NCI-H748 (cell line): Measurements from ENCODE around the gene STK32B.
"Not testable (repeated sequence)": the region's sequence is repeated elsewhere in the genome, so short reads cannot be mapped to it uniquely, and the experiment has no call there.

Experiments
- DNase-seq: peaks from one replicate; lab custom pipeline; 2025; ENCODE audit not compliant: unreplicated experiment; lab: John Stamatoyannopoulos, UW

Gene STK32B

DNA sequence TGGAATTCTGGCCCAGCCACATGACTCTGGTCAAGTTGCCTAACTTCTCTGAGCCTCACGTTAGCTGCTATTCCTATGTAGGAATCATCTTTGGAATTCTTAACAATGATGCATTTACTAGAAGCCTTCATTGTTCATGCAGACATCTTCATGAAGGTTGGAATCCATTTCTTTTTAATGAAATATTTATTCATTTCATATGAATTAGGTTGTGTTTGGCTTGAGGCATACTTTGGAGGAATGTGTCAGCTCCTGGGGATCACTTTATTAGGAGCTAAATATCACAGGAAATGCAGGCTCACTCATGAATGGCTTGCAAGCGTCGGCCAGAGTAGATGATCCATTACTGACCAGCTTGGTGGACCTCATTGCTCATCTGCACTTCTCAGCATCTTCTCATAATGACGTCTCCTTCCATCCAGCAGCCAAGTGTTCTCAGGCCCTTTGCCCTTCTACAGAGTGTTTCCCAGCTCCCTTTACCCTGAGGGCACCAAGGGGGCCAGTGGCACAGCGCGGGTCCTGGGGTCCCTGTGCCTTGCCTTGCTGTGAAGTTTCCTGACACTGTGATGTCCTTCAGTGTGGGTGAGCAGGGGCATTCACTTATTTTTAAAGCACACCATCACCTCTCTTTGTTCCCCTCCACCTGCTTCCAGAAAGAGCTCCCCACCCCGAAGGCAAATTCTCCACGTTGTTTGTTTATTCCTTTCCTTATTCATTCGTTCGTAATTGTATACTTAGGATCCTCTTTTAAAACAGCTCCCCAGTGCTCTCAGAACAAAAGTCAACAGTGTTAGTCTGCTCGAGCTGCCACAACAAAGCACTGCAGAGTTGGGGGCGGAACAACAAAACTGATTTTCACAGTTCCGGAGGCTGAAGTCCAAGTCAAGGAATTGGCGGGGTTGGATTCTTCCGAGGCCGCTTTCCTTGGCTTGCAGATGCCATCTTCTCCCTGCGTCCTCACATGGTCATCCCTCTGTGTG is 106.8 kb downstream of the STK32B start:
- peak; percentile 75 for DNase-seq

DNA sequence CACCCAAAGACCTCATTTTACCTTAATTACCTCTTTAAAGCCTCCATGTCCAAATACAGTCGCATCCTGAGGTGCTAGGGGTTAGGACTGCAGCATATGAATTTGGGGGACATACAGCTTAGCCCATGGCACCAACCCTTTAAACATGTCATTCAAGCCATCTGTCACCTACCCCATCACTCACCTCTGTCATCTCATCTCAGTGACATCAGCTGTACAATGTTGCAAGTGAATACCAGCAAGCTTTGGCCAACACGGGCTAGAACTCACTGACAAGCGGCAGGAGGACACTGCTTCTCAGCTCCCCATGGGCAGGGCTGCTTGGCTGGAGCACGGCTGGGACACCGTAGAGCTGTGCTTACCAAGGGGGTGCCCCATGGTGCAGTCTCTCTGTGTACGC is 107.5 kb downstream of the STK32B start:
- DNase-seq: peak; percentile 0

DNA sequence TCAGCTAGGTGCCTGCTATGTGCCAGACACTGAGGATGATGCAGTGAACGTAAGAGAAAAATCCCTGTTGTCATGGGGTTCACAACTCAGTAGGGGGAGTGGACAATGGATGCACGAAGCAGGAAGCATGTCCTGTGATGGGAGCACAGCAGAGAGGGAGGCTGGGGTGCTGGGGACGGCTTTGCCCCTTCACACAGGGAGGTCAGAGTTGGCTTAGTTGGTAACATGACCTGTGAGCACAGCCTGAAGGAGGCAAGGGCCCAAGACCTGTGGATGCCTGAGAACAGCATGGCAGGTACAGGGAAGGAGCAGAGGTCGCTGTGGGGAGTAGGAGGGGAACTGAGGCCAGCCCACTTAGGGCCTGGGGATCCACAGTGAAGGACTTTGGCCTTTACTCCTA is 109.4 kb downstream of the STK32B start:
- DNase-seq: no peak

DNA sequence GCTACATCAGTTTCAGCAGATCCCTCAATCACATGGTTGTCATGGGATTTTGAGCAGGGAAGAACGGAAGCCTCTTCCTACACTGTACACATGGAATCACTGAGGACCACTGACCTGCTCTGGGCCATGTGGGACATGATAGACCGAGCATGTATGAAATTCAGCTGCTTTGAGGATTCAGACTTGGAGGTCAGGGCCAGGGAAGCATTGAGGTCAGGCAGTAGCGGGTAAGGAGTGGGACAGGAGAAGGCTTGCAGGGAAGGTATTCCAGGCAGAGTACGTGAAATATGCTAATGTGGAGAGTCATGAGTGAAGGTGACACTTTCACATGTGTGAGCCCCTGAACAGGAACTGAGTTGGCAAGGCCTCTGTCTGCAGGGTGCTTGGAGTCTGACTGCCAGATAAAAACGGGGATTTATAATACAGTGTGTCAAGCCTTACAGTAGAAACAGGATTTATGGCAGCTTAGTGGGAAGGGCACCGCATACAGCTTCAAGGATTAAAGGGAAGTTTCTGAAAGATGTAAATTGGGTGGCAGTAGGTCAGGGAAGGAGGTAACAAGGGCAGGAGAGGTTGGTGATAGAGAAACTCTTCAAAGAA is 111.7 kb downstream of the STK32B start:
- no peak for DNase-seq

DNA sequence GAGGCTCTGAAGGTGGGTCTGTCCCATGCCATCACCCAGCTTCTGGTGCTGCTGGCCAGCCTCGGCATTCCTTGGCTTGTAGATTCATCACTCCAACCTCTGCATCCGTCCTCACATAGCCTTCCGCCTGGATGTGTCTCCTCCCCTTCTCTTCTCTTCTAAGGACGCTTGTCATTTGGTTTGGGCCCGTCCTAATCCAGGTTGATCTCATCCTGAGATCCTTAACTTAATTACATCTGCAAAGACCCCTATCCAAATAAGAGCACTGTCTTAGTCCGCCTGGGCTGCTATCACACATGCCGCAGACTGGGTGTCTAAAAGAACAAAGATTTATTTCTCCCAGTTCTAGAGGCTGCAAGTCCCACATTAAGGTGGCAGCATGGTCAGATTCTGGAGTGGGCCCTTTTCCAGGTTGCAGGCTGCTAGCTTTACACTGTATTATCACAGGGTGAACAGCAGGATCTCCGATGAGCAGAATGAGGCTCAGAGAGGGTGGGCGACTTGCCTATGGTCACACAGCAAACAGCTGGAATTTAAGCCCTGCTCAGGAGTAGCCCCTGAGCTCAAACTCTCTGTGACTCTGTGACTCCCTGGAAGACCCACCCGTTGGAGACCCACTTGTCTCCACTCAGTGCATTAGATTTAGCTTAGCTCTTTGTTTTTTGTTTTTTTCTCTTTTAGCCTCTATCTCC is 113.1 kb downstream of the STK32B start:
- DNase-seq: no peak

DNA sequence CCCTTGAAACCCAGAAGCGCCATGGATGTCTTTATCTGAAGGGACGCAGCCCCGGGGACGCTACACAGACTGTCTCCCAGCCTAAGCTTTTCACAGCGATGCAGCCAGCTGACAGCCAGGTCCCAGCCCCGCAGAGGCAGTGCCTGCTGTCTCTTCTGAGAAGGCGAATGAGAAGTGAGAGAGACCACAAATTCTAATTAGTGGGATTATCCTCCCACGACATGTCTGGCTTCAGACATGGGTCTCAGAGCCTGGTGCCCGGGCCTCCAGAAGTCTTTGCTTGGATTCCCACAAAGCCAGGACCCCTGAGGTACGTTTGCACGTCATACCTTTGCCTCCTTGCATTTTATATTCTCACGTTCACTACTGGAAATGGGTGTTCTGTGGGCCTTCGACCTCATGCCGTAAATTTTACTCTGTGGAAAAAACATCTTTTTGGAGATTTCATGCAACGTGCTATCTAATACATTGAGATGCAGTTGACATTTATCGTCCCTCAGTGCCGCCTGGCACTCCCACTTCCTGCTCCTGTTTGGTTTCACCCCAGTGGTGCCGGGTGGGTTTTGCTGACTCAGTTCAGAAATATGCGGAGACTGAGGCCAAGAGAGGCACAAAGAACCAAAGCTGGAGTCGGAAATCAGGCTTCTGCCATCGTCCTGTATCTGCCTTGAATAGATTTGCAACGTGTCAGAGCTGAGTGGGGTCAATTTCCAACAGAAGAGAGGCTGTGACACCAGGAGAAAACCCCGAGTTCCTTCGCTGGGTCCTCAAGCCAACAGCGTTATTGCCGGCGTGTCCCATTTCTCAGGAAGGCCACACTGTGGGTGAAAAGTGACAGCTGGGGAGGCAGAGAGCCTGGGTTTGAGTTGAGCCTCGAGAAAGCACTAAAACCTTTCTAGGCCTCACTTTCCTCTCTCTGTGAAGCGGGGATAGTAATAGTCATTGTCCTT is 114.4 kb downstream of the STK32B start:
- DNase-seq: no peak

DNA sequence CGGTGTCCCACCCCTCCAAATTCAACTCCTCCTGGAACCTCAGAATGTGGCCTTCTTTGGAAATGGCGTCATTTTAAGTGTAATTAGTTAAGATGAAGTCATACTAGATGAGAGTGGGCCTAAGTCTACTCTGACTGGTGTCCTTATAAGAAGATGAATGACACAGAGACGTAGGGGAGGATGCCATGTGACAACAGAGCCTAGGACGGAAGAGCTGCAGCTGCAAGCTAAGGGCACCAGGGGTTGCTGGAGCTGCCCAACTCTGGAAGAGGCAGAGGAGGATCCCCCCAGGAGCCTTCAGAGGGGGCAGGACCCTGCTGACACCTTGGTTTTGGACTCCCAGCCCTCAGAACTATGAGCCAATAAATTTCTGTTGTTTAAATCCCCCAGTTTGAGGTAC is 115.1 kb downstream of the STK32B start:
- DNase-seq: no peak

DNA sequence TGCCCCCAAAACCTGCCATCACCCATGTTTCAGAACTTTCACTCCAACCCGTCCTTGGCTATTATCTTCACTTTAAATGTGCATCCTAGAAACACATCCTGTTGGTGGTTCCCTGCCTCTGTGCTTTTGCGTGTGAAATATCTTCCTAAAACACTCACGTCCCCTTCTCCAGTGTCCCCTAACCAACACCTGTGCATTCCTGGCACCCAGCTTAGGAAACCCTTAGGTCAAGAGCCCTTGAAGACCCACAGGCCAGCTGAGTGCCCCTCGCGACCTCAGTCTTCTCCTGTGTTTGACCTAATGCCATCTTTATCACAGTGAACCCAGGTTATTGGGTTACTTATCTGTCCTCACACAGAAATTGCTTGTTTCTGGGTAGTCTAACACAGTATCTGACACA is 117.6 kb downstream of the STK32B start:
- DNase-seq: no peak

DNA sequence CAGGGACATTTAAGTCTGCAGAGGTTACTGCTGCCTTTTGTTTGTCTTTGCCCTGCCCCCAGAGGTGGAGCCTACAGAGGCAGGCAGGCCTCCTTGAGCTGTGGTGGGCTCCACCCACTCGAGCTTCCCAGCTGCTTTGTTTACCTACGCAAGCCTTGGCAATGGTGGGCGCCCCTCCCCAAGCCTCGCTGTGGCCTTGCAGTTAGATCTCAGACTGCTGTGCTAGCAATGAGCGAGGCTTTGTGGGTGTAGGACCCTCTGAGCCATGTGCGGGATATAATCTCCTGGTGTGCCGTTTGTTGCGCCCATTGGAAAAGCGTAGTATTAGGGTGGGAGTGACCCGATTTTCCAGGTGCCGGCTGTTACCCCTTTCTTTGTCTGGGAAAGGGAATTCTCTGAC is 124.6 kb downstream of the STK32B start:
- DNase-seq: not testable (repeated sequence)

DNA sequence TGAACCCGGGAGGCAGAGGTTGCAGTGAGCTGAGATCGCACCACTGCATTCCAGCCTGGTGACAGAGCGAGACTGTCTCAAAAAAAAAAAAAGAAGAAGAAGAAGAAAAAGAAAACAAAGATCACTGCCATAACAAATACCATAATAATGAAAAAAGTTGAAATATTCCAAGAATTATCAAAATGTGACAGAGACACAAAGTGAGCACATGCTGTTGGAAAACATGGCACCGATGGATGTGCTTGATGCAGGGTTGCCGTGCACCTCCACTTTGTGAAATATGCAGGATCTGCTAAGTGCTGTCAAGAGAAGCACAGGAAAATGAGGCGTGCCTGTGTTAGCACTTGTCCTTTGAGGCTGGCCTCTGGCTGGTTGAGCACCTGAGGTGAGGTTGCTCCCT is 133.3 kb downstream of the STK32B start:
- no peak for DNase-seq

DNA sequence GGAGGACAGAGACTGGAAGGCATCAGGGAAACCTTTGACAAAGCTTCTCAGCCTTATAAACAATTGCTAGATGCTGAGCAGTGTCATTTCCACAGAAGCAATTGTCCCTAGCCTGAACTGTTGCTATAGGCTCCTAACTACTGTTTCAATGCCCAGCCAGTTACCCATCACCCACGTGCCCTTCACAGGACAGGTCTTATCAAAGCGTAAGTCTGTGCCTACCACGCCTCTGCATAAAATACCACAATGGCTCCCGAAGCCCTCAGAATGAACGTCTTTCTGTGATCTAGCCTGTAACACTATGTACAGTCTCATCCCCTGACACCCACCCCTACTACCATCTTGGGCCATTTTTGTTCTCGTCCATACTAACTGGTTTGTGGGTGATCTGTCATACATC is 134.3 kb downstream of the STK32B start:
- no peak for DNase-seq

DNA sequence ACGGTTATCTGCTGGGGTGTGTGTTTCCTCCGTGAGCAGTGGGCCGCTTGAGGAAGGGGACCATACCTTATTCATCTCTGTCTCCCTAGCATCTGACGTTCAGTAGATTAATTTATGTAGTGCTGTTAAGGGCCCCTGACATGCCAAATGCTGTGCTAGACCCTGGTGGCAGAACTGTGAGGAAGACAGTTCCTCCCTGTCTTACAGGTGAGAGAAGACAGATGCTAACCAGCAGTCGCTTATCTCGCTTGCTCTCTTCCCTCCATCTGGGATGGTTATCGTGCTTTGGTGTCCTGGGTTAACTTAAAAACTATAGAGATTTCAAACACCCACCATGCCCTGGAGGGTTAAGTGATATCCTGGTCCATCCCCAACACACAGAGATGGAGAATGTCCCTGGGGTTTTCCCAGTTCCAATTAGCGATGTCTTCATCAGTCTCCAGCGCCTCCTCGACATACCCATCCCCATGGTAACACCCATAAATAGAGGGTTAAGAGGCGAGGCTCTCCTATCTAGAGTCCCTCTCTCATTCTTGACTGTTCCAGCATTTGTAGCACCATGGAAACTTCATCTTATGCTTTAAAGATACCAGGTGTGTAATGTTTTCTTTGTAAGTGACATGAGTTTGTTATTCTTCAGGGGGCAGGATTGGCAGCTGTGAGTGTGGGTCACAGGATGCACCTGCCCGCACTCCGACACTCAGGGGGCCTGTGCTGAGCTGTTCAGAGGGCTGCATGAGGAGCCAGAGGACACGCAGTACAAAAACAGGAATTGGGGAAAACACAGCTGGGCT is 135.2 kb downstream of the STK32B start:
- peak; percentile 77 for DNase-seq

DNA sequence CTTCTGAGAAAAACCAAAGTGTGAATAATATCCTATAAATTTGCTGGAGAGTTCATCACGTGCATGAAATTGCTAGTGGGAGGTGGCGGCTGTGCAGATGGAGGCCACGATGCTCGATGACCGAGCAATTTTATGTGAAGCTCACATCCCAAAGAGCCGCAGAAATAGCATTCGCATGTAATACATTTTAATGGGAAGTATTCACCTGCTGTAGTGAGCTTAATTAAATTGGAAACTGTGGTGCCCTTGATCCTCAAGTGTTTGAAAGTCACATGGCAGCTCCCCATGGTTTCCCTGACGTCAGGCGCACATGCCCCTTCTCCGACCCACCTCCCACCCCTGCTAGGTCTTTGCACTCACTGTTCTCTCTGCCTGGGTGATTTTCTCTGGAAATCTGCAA is 136.8 kb downstream of the STK32B start:
- DNase-seq: no peak

DNA sequence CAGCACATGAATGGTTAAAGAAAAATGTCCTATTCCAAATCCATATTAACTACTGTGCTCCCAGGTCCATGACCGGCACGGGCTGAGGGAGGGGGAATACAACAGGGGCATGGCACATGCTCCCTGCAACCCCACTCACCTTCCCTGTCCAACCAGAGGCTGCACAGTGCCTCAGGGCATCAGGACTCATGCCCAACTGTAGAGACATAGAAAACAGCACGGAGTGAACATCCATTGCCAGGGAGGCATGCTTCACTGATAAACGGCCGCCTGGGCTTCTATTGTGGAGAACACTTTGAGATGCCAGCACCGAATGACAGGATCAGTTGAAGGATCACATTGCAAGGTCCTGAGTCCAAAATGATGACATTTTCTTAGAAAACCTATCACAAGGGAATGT is 140.6 kb downstream of the STK32B start:
- no peak for DNase-seq

DNA sequence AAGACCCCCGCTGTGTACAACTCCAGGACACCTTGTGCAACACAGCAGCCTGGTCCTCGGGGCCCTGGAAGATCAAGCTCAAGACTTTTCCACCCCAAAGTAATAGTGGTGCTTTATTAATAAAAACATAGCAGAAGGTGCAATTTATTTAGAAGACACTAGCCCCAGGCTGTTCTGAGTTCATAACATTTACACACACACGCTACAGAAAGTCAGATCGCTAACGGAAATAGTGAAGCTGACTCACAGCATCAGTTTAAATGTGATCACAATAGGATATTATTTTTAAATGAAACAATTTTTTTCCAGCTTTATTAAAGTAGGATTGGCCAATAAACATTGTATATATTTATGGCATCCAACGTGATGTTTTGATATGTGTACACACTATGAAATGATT is 141.0 kb downstream of the STK32B start:
- no peak for DNase-seq

DNA sequence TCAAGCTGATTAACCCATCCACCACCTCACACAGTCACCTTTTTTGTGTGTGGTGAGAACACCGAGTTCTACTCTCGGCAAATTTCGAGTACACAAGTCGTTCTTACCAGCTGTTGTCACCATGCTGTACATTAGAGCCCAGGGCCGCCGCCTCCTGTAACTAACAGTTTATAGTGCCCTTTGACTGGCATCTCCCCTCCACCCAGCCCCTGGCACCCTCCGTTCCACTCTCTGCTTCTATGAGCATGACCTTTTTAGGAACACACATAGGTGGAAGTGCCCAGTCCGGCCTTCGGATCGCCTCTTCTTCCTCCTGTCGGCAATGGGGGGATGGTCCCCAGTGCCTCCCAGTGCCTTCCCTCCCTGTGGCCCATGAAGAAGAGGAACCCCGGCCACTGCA is 141.4 kb downstream of the STK32B start:
- DNase-seq: no peak

DNA sequence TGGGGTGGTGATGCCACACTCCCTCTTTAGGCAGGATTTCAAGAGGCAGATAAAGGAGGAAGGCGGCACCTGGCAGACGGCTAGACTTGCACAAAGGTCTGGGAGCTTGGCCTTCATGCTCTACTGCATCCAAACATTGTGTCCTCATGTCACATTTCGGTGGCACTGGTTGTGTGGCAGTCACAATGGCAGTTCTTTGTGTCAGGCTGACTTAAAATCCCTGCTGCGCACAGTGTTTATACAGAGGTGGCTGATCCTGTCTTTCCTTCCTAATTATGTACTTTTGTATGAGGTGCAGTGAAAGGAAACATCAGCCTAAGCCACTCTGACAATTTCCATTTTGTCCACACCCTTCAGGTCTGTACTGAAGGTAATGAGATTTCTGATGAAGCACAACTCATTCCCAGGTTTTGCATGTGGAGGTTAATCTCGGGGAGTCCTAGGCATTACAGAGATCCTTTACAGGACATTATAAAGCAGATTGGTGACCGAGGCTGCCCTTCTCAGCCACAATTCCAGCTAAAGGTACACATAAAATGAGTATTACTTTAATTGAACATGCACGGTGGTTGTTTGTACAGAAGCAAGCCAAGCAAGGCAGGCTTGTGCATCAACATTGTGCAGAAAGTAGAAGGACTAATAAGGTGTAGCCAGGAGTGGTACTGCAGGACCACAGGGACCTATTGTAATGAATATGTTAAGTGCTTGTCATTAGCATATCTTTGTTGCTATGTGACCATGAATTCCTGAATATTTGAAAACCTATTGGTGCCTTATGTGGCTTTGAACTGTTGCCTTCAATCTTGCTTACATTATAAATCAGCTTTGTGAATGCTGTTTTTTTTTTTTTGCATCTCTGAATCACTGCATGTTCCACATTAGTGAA is 147.6 kb downstream of the STK32B start:
- DNase-seq: peak; percentile 89

DNA sequence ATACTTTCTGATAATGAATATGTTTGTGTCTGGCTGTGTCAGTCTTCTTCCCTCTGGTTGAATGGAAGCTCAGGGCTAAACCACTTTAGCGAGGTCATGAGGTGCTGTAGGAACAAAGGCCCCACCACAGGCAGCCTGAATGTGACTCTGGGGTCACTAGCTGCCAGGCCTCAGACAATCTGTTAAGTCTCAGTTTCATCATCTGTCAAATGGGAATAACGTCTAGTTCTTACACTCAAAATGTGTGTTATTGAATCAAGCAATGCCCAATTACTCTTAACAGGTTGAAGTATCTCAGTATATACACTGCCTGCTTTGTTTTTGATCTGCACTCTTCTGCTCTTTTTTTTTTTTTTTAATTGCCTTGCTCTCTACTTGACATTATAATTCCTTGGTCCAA is 148.6 kb downstream of the STK32B start:
- DNase-seq: peak; percentile 4

DNA sequence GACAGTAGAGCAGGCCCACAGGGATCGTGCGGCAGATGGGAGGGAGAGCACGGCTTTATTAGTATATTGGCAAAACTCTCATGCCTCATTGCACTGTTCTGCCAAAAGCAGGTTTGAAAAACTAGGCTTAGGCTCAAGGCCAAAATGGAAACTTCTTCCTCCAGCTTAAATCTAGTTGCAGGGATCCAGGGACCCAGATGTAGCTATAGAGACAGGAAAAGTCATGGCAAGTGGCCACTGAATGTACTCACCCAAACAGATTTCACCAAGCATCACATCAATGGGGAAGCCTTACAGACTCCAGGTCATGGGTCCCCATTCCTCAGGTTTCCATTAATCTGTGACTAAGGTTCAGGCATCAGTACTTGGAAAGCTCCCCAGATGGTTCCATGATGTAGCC is 149.2 kb downstream of the STK32B start:
- DNase-seq: no peak
